GM18517 (cell line): ENCODE measurements around the gene SBNO1.
A peak's percentile ranks its signal among the peaks of the same experiment; 100 is the strongest.
"Not testable (repeated sequence)": the region's sequence is repeated elsewhere in the genome, so short reads cannot be mapped to it uniquely, and the experiment has no call there.

ENCODE experiments used
- ATAC-seq: cut with Tn5 transposase; IDR thresholded peaks from one replicate; pipeline ENCODE4 v1.9.1; 2021; ENCODE audit warnings: mild to moderate bottlenecking, moderate library complexity; ENCODE audit not compliant: unreplicated experiment

Gene SBNO1

DNA sequence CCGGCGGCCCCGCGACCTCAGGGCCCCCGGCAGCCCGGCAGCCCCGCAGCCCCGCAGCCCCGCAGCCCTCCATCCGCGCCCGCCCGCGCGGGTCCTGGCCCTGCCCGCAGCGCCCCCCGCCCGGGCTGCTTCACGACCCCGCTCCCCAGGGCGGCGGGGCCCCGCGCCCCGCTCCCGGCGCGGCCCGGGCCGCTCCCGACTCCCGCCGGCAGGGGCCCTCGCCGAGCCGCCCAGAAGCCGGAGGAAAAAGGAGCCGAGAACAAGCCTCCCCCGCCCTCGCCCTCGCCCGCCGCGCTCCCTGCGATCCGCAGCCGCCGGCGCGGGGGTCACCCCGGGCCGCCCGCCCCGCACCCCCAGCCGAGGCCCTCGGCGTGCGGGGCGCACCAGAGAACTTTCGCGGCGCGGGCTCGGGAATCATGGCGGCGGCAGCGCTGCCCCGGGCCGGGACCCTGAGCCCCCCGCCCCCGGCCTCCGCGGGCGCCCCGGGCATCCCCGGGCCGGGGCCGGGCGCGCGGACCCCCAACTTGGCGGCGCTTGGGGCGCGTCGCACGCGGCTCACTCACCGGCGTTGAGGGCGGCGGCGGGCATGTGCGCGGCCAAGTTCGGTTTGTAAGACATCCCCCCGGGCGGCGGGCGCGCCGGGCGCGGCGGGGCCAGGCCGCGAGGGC lies 93.5 kb downstream of the SBNO1 start:
- peak; percentile 53 for ATAC-seq

DNA sequence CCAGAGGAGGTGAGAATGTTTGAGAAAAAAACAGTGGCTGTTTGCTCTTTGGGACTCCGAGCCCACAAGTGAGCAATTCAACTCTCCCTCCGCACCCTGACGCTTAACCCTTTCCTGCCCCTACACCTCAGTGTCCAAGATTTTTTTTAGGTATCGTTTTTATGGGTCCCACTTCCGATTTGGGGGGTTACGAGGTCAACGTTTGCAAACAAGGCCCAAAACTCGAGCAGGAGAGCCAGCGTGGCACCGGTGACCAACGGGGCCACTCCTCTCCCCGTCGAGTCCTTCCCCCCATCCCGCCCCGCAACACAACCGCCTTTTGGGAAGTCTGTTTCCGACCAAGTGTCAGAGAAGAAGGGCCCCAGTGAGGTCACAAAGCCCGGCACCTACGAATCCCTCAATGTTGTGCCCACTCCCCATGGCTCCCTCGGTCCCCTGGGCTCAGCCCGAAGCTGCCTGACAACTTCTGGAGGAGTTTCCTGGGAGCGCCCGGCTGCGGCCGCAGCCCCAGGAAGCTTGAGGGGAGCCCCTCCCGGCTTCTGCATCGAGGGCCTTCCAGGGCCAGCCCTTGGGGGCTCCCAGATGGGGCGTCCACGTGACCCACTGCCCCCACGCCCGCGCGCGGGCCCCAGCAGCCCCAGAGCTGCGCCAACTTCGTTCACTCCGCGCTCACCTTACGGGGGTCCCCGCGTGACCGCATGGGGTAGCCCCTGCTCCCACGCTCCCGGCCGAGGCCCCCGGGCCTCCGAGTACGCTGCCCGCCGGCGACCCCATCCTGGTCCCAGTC lies 94.2 kb downstream of the SBNO1 start:
- ATAC-seq, result peak; percentile 4

DNA sequence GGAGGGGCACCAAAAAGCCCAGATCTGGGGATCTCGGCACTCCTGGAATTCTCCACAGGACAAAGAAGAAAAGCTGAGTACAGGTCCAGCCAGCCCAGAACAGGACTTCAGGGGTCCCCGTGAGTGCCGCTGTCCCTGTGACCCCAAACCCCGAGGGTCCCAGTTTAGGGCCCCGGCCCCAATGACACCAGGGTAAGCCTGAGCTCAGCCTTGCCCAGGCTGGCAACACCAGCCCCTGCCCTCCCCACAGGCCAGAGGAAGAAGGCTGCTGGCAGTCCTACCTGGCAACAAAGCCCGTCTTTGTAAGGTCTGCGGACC lies 94.8 kb downstream of the SBNO1 start:
- ATAC-seq, result no peak

DNA sequence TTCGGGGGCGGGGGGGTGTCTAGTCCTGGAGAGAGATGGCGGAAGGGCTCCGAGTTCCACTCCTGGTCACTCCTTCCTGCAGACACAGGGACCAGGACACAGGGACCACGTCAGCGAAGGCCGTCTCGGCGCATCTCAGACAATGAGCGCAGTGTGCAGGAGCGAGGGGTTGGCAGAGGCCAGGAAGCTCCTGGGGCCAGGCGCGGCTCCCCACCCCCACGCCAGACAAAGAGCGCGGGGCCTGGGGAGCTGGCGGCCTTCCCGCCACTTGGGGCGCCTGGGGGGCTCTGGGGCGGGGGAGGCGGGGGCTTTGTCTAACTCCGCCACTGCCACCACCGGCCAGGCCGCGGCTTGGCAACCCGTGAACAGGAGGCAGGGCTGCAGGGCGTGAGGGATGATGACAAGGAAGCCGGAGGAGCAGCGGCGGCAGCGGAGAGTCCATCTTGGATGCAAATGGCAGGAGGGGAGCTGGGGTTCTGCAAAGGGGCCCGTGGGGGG lies 95.2 kb downstream of the SBNO1 start:
- no peak for ATAC-seq

DNA sequence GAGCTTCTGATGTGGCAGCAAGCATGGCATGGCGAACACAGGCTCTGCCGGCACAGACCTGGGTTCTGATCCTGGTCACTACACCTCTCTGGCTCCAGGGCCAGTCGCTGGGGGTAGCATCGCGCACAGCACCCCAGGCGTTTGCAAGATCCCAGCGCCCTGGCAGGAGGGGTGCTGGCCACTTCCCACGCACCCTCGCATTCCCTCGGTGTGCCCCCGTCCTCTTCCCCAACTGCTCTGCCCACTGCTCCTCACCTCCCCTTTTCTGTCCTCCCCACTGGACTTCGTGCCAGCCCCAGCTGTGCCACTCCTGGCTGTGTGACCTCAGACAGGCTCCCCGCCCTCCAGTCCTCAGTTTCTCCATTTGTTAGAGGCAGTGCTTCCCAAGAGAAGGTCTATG lies 95.8 kb downstream of the SBNO1 start:
- no peak for ATAC-seq

DNA sequence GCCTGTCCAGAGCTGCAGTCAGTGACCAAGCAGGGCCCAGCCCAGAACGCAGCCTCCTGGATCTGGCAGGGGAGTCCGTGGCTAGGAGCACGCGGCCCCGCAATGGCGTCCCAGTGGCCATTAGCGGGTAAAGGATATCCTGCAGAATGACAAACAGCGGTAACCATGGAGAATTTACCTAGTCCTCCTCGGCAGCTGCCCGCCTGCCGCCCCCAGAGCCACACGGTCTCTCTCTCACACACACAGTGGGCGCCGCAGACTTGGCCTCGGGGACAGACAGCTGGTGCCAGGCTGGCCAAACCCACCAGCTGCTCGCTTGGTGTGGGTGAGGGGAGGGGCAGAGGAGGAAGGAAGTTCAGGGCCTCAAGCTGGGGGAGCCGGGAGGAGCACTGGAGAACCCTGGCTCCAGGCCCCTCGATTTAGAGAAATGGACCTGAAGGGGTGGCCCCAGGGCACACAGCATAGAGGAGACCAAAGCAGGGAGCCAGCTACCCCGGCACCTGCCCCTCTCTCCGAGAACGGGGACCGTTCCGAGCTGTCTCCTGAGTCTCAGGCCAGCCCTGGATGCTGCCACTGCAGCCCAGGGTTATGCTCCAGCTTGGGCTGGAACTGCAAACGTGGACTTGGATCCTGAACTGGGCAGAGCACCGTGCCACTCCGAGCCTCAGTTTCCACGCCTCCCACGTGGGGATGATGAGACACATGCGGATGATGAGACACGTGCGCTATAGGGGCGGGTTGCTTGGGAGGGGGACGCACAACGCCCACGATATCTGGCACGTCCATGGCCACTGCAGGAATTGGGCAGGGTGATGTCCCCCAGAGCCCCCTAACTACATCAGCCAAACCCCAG lies 96.4 kb downstream of the SBNO1 start:
- no peak for ATAC-seq

DNA sequence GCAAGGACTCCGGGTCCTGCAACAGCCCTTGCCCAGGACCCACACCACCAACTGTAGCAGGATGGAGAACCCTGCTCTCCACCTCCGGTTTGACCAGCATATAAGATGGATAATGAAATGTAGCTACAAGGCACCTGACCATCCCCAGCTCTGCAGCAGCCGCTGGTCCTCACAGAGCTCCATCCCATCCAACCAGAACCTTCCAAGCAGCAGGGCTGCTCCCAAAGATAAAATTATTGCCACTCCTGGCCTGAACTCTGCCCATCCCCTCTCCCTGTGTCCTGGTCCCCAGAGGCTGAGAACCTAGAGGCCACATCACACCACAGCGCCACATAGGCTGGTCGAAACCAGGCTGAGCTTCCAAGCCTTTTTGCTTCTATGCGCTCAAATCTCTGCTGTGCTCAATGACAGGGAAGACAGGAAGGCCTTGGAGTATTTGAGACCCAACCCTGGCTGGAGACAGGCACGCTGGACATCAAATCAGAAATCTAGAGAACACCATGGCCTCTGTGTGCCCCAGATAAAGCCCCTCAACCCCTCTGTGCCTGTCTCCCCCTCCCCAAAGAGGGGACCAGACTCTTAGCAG lies 97.2 kb downstream of the SBNO1 start:
- no peak for ATAC-seq

DNA sequence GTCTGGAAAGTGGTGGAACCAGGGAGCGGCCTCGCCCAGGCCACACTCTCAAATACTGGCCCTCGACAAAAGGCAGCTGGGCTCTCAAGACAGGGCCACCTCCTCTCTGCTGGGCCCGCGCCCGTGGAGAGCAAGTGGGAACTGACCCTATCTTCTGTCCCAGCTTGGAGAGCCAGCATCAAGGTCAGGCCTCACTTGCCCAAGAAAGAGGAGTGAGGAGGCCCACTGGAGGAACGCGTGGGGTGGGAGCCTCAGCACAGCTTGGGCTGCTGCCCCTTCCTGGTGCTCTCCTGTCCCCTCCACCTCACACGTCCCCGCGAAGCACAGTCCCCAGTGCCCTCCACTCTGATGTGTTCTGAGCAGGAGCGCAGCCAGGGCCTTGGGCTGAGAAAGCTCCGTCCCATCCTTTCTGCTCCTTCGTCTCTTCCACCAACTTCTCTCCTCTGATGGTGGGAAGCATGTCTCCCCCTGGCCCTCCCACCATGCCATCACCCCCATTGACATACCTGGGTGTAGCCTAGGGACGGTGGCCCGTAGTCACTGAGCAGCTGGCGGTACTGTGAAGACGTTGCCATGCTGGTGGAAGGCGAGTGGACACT lies 97.9 kb downstream of the SBNO1 start:
- ATAC-seq, result no peak

DNA sequence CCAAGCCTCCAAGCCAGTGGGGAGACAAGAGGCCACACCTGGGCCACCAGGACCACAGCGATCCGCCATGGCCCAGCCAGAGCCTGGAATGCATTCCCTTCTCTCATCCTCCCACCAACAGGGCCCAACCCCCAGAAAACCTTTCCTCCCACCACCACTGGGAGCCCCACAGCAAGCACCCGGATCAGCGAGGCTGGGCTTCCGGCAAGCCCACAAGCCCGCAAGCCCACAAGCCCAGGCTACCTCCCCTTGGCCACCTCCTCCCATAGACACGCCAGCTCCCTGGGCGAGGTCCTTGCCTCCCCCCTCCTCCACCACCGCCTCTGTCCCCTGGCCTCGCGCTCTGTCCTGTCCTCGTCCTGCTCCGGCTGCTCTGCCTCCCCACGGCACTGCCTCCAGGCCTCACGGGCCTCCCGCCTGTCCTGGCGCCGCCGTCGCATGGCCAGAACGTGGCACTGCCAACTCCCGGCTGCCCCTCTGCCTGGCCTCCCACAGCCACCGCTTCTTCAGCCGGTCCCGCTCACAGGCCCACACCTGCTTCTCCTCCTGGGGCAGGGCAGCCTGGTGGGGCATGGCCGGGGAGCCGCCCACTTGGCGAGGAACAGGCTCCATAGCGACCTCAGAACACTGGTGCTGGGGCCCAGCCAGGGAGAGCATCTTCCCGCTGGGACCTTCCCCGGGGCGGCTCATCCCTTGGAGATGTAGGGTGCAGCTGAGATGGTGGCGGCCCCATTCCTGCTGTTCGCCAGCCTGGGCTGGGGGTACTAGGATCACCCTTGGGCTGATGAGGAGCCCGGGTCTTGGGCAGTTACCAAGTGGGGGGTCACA lies 98.6 kb downstream of the SBNO1 start:
- no peak for ATAC-seq

DNA sequence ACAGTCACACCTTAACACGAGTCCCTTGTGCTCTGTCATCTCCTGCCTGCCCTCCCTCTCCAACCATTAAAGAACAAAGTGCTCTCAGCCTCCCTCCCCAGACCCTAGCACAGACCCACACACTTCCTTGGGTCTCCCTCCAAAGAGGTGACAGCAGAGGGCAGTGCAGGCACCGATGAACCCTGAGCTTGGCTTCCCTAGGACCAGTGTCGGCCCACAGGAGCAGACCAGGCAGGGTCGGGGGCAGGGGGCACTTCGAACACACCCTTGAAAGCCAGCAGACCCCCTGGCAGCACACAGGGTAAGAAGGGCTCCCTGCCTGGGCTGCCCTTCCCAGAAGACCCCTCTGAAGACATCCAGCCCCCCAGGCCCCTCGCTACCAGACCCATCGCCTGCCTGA lies 100.0 kb downstream of the SBNO1 start:
- ATAC-seq, result no peak

DNA sequence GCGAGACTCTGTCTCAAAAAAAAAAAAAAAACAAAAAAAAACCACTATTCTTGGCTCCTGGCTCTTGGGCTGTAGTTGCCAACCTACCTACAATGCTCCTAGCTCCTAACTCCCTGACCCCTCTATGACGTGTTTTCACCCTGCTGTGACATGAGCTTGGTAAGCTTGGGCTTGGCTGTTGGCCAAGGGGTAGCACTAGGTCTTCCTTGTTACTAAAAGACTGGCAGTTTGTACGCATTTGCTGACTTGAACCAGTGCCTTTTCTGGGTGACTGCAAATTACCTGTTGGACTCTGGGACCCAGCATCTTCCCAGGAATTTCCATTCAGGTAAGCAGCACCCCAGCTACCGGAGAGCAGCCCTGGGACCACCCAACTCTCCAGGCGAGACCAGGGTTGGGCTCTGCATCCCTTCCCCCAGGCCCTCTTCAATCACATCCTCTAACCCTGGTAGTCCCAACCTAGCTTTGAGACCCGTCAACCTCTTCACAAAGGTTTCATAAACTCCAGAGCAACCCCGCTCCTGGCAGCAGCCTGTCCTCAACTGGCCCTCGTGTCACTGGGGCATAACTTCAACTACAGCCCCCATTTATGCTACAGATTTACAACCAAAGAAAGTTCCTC lies 101.3 kb downstream of the SBNO1 start:
- ATAC-seq, result no peak

DNA sequence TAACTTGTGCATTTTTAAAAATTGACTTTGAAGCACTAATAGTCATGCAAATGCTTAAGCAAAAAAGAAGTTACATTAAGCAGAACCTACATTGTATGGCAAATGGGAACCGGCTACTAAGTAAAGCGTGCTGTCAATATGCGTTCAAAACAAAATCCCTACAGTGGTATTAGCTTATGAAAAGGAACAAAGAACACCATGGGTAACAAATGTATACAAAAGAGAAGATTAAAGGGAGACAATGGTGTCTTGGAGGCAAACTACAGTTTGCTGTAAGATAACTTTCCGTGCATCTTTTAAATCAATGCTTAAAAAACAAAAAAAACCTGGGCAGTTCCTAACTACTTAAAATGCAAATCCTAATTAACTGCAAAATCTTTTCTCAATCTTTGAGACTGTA lies 103.5 kb downstream of the SBNO1 start:
- no peak for ATAC-seq

DNA sequence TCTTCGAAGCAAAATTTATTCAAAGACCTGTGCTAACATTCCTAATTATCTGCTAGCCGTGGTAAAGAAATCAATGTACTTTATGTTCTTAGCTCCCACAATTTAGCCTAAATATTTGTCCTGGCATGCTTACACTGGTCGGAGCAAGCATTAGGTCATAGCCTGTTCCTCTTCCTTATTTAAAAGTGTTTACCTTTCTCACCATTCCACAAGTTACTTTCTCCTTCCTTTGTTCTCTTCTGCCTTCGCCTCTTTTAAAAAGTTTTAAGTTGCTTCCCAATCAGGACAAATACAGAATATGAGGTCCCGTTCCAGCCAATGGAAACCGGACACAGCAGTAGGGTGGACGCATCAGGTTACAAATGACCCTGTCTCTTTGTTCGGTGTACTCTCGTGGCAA lies 104.6 kb downstream of the SBNO1 start:
- ATAC-seq, result no peak

DNA sequence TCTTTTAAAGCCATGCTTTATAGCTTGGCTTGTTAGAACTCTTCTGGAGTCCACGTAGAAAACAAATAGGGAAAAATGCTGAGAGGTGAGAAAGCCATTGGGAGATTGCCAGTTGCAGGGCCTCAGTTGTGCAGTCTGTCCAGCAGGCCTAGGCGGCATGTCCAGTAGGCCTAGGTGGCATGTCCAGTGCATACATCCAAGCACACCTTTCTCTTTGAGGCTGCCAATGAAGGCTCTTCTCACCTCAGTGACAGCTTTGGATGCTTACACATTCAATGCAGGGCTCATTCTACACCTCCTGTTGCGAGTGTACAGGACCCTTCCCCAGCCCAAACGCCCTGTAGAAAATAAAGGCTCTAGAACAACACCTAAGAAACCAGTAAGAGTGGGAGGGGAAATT lies 106.1 kb downstream of the SBNO1 start:
- no peak for ATAC-seq

DNA sequence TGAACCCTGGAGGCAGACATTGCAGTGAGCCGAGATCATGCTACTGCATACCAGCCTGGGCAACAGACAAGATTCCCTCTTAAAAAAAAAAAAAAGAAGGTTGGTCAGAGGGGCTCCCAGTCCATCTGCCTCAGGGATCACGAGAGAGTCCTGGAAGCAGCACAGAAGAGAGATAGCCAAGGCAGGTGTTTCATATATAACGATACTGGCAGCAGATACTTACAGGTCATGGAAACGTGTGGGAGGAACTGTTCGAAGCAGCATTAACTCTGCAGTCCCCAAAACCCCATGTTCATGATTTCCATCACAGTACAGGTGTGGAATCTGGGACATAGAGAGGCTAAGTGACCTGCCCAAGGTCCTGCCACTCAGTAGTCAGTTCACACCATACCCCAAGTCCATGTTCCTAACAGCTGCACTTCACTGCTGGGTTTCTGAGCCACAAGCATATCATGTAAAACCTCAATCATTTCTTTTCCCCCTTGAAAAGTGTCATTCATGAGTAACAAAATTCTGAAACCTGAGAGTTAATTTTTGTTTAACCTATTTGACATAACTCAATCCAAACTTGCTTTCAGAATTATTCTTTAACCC lies 109.7 kb downstream of the SBNO1 start:
- ATAC-seq, result no peak

DNA sequence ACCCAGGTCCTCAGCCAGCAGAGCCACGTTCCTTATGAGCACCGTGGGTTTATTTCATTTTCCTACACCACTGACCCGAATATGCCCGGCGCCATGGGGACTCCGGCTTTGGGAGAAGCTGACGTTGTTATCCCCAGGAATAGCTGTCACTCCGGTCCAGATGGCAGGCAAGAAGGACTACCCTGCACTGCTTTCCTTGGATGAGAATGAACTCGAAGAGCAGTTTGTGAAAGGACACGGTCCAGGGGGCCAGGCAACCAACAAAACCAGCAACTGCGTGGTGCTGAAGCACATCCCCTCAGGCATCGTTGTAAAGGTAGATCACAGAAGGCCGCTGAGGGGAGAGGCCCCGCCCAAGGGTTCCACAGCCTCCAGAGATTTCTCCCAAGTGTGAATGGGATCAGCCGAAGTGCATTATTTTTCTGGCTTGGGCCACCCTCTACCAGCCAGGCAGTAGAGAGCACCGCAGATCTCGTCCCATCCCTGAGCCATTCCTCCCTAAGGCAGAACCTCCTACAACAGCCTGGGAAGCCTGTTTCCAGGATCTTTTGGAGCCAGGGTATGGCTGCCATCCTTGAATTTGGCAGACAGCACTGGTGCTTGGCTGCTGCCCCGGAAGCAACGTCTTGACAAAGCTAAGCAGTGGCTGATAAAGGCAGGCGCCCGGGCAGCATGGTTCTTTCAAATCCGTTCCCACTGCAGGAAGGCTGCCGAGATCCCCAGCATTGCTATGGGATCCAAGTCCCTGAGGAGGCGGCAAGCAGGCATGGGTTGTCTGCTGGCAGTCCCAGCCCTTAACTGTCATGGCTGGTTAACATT lies 110.8 kb downstream of the SBNO1 start:
- no peak for ATAC-seq

DNA sequence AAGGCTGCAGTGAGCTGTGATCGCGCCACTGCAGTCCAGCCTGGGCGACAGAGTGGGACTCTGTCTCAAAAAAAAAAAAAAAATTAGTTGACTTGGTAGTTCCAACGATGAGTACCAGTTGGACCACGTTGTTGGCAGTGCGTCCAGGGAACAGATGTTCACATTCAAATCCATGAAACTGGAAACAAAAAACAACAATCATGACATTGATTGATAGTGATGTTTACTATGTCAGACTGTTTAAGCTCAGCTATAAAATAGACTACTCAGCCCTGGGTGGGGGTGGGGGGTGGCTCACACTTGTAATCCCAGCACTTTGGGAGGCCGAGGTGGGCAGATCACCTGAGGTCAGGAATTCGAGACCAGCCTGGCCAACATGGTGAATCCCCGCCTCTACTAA lies 112.3 kb downstream of the SBNO1 start:
- ATAC-seq, result not testable (repeated sequence)

DNA sequence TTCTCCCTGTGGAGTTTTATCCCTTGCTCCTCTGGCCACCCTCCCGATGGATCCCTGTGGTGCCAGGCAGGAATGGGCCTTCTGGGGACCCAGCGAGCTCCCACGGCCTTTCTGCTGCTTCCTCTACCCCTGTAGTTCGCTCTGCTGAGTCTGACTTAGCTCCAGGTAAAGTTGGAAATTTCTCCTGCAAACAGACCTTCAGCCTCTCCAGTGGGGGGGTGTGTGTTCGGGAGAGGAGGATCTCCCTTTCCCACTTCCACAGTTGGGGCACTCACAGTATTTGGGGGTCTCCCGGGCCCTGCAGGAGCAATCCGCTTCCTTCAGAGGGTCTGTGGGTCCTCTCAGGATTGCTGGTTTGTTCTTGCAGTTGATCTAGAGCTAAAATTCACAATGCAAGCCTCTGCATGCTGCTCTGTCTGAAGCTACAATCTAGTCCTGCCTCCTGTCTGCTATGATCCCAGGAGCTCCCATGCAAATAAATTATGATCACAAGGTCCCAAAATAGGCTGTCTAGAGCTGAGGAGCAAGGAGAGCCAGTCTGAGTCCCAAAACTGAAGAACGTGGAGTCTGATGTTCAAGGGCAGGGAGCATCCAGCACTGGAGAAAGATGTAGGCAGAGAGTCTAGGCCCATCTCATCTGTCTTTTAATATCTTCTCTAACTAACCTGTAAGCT lies 113.1 kb downstream of the SBNO1 start:
- no peak for ATAC-seq
